Endothelial cell of umbilical vein (primary cell): ENCODE measurements around the gene CORO7. TPM values are rescaled to one million over a fixed set of nuclear protein-coding genes. Genes with fewer than 3 reads are reported as not detected.

Experiments
- BruUV-seq: library from RNA; stranded (reverse); fragments of 400-500 nt; replicated peaks from 2 replicates; lab custom pipeline; 2021; lab: Mats Ljungman, UMichigan
- CTCF ChIA-PET: fragments of 300-600, 350-600 bp; sonication (Branson Sonifier 250); formaldehyde crosslinking; loops from one replicate; lab custom pipeline; 2021; ENCODE audit warnings: antibody characterized with exemption, inconsistent platforms; lab: Charles Lee
- POLR2A ChIA-PET: fragments of 300-600, 350-600 bp; sonication (Branson Sonifier 250); formaldehyde crosslinking; loops from one replicate; lab custom pipeline; 2021; ENCODE audit warnings: antibody characterized with exemption, inconsistent platforms; lab: Charles Lee
- DNase-seq: peaks from one replicate; pipeline ENCODE4 v3.0.0-alpha.2; 2011; ENCODE audit warnings: low read depth, low spot score
- FAIRE-seq: peaks from 2 replicates; lab custom pipeline; 2011; peaks lifted over from hg19 to GRCh38; lab: Jason Lieb, UNC
- H2AFZ ChIP-seq: 2 replicates; pipeline ENCODE4 v1.6.0; 2012; ENCODE audit warnings: low read depth, low read length, control low read depth, inconsistent platforms
- H3K27ac ChIP-seq: 2 replicates; pipeline ENCODE4 v1.5.1; 2011; ENCODE audit warnings: low read depth, mild to moderate bottlenecking, control low read depth, low read length, moderate library complexity; ENCODE audit not compliant: insufficient read depth
- H3K27me3 ChIP-seq, 2 experiments: 2 replicates each; pipeline versions ENCODE4 v1.6.0 to v1.6.1; 2011; ENCODE audit warnings: low read length in 2 of 2, mixed read lengths in 1 of 2; ENCODE audit not compliant: control insufficient read depth in 2 of 2, insufficient read depth in 2 of 2
- H3K36me3 ChIP-seq, 2 experiments: 2 replicates in 1 of 2; 3 replicates in 1 of 2; pipeline ENCODE4 v1.5.1; 2011; ENCODE audit warnings: low read length in 2 of 2, mild to moderate bottlenecking in 1 of 2, moderate library complexity in 1 of 2; ENCODE audit not compliant: control insufficient read depth in 2 of 2, insufficient read depth in 2 of 2; ENCODE audit errors: extremely low read depth in 1 of 2
- H3K4me1 ChIP-seq: 3 replicates; pipeline ENCODE4 v1.5.1; 2011; ENCODE audit warnings: mild to moderate bottlenecking, low read length; ENCODE audit not compliant: control insufficient read depth, insufficient read depth; ENCODE audit errors: extremely low read depth
- H3K4me2 ChIP-seq: 2 replicates; pipeline ENCODE4 v1.6.1; 2011; ENCODE audit warnings: low read length, control low read depth, mixed read lengths; ENCODE audit not compliant: insufficient read depth
- H3K4me3 ChIP-seq, 3 experiments: fragments of 200-600 bp in 1 of 3; sonication (generic), shearing (Covaris generic) in 1 of 3; replicated peaks in 1 of 3; 2 replicates each; pipeline ENCODE4 v1.5.1; 2011 to 2016; ENCODE audit warnings: control low read depth in 3 of 3, low read length in 3 of 3, mild to moderate bottlenecking in 2 of 3, inconsistent platforms in 1 of 3, low read depth in 1 of 3, moderate library complexity in 1 of 3; ENCODE audit not compliant: insufficient read depth in 1 of 3
- H3K79me2 ChIP-seq: 2 replicates; pipeline ENCODE4 v1.6.0; 2012; ENCODE audit warnings: low read length, inconsistent platforms; ENCODE audit not compliant: control insufficient read depth, insufficient read depth
- H3K9ac ChIP-seq: replicated peaks from 2 replicates; pipeline ENCODE3; 2011; ENCODE audit warnings: low read length, control low read depth; ENCODE audit not compliant: insufficient read depth; ENCODE audit errors: extremely low read depth
- H3K9me1 ChIP-seq: replicated peaks from 3 replicates; pipeline ENCODE4 v1.6.0; 2011; ENCODE audit warnings: mild to moderate bottlenecking, low read length; ENCODE audit not compliant: control insufficient read depth, insufficient read depth; ENCODE audit errors: extremely low read depth
- H3K9me3 ChIP-seq: replicated peaks from 2 replicates; pipeline ENCODE4 v1.5.1; 2012; ENCODE audit warnings: low read length, inconsistent platforms; ENCODE audit not compliant: control insufficient read depth, insufficient read depth
- H4K20me1 ChIP-seq: replicated peaks from 2 replicates; pipeline ENCODE3; 2011; ENCODE audit warnings: mild to moderate bottlenecking, low read length; ENCODE audit not compliant: control insufficient read depth, insufficient read depth; ENCODE audit errors: extremely low read depth
- CTCF ChIP-seq, 2 donors: IDR thresholded peaks; 1 replicate in 1 of 2; 2 replicates in 1 of 2; pipeline ENCODE4 v1.5.1; 2011; ENCODE audit warnings: low read length in 2 of 2, mild to moderate bottlenecking in 2 of 2, moderate library complexity in 2 of 2, control low read depth in 1 of 2, inconsistent platforms in 1 of 2, low read depth in 1 of 2; ENCODE audit not compliant: insufficient read depth in 1 of 2; ENCODE audit errors: extremely low read depth in 1 of 2
- EZH2 ChIP-seq: IDR thresholded peaks from 2 replicates; pipeline ENCODE4 v1.6.1; 2012; ENCODE audit warnings: borderline replicate concordance, low read depth, mild to moderate bottlenecking, moderate library complexity, low read length, inconsistent platforms; ENCODE audit not compliant: severe bottlenecking
- FOS ChIP-seq: IDR thresholded peaks from 2 replicates; pipeline ENCODE4 v1.6.1; 2011; ENCODE audit warnings: mild to moderate bottlenecking, low read length, moderate library complexity, borderline replicate concordance; ENCODE audit not compliant: insufficient read depth
- GATA2 ChIP-seq: IDR thresholded peaks from 2 replicates; pipeline ENCODE4 v1.7.0; 2011; ENCODE audit warnings: low read depth, mild to moderate bottlenecking, moderate library complexity, mixed read lengths, low read length; ENCODE audit not compliant: insufficient read length, insufficient read depth
- JUN ChIP-seq: IDR thresholded peaks from 2 replicates; pipeline ENCODE4 v1.6.1; 2011; ENCODE audit warnings: borderline replicate concordance, low read depth; ENCODE audit not compliant: insufficient read length, insufficient read depth
- MAX ChIP-seq: IDR thresholded peaks from 2 replicates; pipeline ENCODE4 v1.6.1; 2011; ENCODE audit not compliant: insufficient read depth, insufficient read length
- MYC ChIP-seq: IDR thresholded peaks from one replicate; pipeline ENCODE4 v1.6.1; 2011; ENCODE audit warnings: mild to moderate bottlenecking, low read depth, low read length
- POLR2A ChIP-seq: IDR thresholded peaks from 2 replicates; pipeline ENCODE4 v1.6.1; 2012; ENCODE audit warnings: low read depth, mild to moderate bottlenecking, control low read depth, low read length
- POLR2AphosphoS5 ChIP-seq: IDR thresholded peaks from 2 replicates; pipeline ENCODE4 v1.6.1; 2012; ENCODE audit warnings: low read depth, mild to moderate bottlenecking, control low read depth, low read length, moderate library complexity; ENCODE audit not compliant: insufficient read depth
- dilution Hi-C: fragments of 300-500 bp; cut with MboI; formaldehyde crosslinking; loops from one replicate; pipeline ENCODE4 v1.15.0; 2019; ENCODE audit warnings: low sequenced_read_pairs; ENCODE audit not compliant: extremely low pct_ligation_motif_present
- intact Hi-C: fragments of 100-400 bp; cut with micrococcal nuclease; formaldehyde crosslinking; loops from one replicate; pipeline ENCODE4 v1.10.0; 2022
- polyA plus RNA-seq, 4 experiments: library from polyadenylated mRNA; depleted of rRNA in 3 of 4; stranded (reverse) in 3 of 4; unstranded in 1 of 4; fragments of >200 nt; gene quantifications; 2 replicates each; pipeline versions ENCODE4 v1.2.1 to v1.2.3, GENCODE V29; 2011 to 2012; ENCODE audit warnings: missing spikeins in 1 of 4
- total RNA-seq: library from RNA; stranded (reverse); gene quantifications from 2 replicates; pipeline ENCODE4 v1.2.3, GENCODE V29; 2021

The CORO7 gene
- total and polyA plus RNA-seq, 2 donors (not counting 3 experiments of a cell fraction or from before 2014, with no cell fraction given), result 42.5 to 72.3 TPM

- H4K20me1 ChIP-seq, result no peaks in the 10 kb centered on the region
- no peaks in the 10 kb centered on the region for H3K9me3 ChIP-seq
- dilution Hi-C loops, result no loop called here
- peaks cover 53% of the 10 kb centered on the region for H3K79me2 ChIP-seq
- FAIRE-seq, result no peak
- H3K27ac ChIP-seq, result no peak overlapping the region
- peaks cover 3% of the 10 kb centered on the region for H3K4me1 ChIP-seq
- peaks cover 0 to 3% of the 10 kb centered on the region in 2 experiments for H3K36me3 ChIP-seq
- no peak overlapping the region for H2AFZ ChIP-seq
- BruUV-seq, result no TSS peak
- ChIA-PET POLR2A (no interaction called here), CTCF (interaction anchor here (0.7 to 2.7 kb wide), 6 partner anchors 24 to 93 kb away, joined by 3 to 7 read pairs (median 4); partner anchors contain the start of gene GLIS2)
- no peak for DNase-seq
- H3K9me1 ChIP-seq, result no peaks in the 10 kb centered on the region
- H3K9ac ChIP-seq, result no peak overlapping the region
- intact Hi-C loops, result no loop called here
- H3K4me2 ChIP-seq, result no peak overlapping the region
- TF ChIP-seq EZH2 (no peak), MAX (no peak)
- H3K4me3 ChIP-seq, result no peak overlapping the region
- H3K27me3 ChIP-seq, result no peaks in the 10 kb centered on the region
These were observed 69.4 kb downstream of the CORO7 start for GRCh38 chr16:4347010-4347409.

GRCh38 chr16:4345836-4346781, 70.3 kb downstream of the CORO7 start:
- dilution Hi-C loops, result no loop called here
- intact Hi-C loops, result no loop called here
- Histone ChIP-seq H3K9me3 (no peaks in the 10 kb centered on the region), H3K9ac (no peak overlapping the region), H3K27me3 (no peaks in the 10 kb centered on the region), H3K4me3 (no peak overlapping the region), H3K27ac (no peak overlapping the region), H3K36me3 (peaks cover 0 to 3% of the 10 kb centered on the region in 2 experiments), H3K4me2 (no peak overlapping the region), H3K4me1 (no peaks in the 10 kb centered on the region), H3K9me1 (no peaks in the 10 kb centered on the region), H2AFZ (no peak overlapping the region), H3K79me2 (peaks cover 53% of the 10 kb centered on the region), H4K20me1 (no peaks in the 10 kb centered on the region)
- DNase-seq (no peak), FAIRE-seq (no peak)
- BruUV-seq, result no TSS peak
- TF ChIP-seq GATA2, result no peak
- no peak for TF ChIP-seq POLR2A
- TF ChIP-seq JUN, result no peak
- no peak for TF ChIP-seq CTCF (IDR thresholded peaks at IDR 0.05; ENCODE audit: extremely low read depth in 1 of 2, insufficient read depth in 1 of 2, low read depth in 1 of 2, low read length in 2 of 2)
- no peak for TF ChIP-seq POLR2AphosphoS5
- TF ChIP-seq MAX, result no peak
- TF ChIP-seq FOS, result no peak
- no peak for TF ChIP-seq EZH2
- TF ChIP-seq MYC, result no peak
- ChIA-PET CTCF (interaction anchor here (0.9 to 2.7 kb wide), 6 partner anchors 23 to 92 kb away, joined by 3 to 7 read pairs (median 4); partner anchors contain the start of gene GLIS2), POLR2A (no interaction called here)
